BJ (cell line): Measurements from ENCODE around the gene TPRA1. TPM values are rescaled to one million over a fixed set of nuclear protein-coding genes. Genes with fewer than 3 reads are reported as not detected.
A peak's percentile ranks its signal among the peaks of the same experiment; 100 is the strongest.

Source experiments
- CTCF ChIA-PET: fragments of 350-600 bp; formaldehyde crosslinking; extraction: SDS; loops from one replicate; lab custom pipeline; 2021; ENCODE audit warnings: antibody characterized with exemption, inconsistent platforms; lab: Yijun Ruan, JAX
- POLR2A ChIA-PET: fragments of 300-600 bp; sonication (Branson Sonifier 250); formaldehyde crosslinking; extraction: SDS; loops from one replicate; lab custom pipeline; 2021; ENCODE audit warnings: antibody characterized with exemption; lab: Charles Lee
- DNase-seq: peaks from one replicate; pipeline ENCODE4 v3.0.0-alpha.2; 2011; ENCODE audit warnings: low read depth
- H3K27me3 ChIP-seq: 2 replicates; pipeline ENCODE4 v1.6.0; 2011; ENCODE audit warnings: low read length; ENCODE audit not compliant: control insufficient read depth, insufficient read depth
- H3K36me3 ChIP-seq: 2 replicates; pipeline ENCODE4 v1.5.1; 2011; ENCODE audit warnings: low read length; ENCODE audit not compliant: control insufficient read depth, insufficient read depth
- H3K4me3 ChIP-seq: 2 replicates; pipeline ENCODE4 v1.5.1; 2011; ENCODE audit warnings: low read depth, mild to moderate bottlenecking, control low read depth, low read length
- polyA plus RNA-seq: library from polyadenylated mRNA; depleted of rRNA; stranded (reverse); fragments of >200 nt; gene quantifications from 2 replicates; pipeline ENCODE4 v1.2.3, GENCODE V29; 2011; rRNA removed
- small RNA-seq: library from RNA; depleted of rRNA; stranded (forward); fragments of <200 nt; gene quantifications from one replicate; pipeline ENCODE3, GENCODE V24; 2012; ENCODE audit warnings: low replicate concordance, low read depth; ENCODE audit not compliant: insufficient read length
- TF ChIP-seq, protein P1 (sequence below): IDR thresholded peaks from 2 replicates; pipeline ENCODE4 v1.5.1; 2011; ENCODE audit warnings: low read depth, mild to moderate bottlenecking, control low read depth, inconsistent platforms, low read length, moderate library complexity; ENCODE audit not compliant: insufficient read depth

TPRA1 gene
- polyA plus RNA-seq, 1 experiment, result 72.2 TPM

DNA sequence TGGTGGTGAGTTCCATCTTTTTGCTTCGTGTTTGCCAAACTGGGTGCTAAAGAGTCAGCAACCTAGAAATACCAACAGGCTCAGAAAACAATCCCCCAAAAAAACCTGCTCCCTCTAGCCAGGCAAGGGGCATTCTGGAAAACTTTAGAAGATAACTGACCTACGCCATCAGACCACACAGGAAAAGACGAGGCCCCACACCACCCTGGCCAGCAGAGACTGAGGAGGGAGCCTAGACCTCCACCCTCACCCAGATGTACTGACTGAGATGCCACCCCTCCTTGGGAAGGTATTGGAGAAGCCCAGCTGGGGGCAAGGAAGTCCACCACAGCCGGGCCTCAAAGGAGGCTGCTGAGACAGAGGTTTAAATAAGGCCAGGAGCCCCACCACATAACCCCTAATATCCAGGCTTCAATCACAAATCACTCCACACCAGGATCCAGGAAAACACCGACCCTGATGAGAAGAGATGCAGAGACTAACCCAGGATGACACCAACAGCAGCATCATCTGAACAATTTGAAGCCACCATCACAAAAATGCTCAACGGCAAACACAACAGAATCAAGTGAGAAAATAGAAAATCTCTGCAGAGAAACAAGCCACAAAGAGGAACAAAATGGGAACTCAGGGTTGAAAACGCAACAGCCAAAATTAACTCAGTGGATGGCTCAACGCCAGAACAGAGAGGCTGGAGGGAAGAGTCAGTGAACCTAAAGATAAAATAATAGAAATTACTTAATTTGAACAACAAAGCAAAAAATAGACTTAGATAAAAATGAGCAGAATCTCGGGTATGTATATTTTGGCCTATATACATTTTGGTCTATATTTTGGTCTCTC, 61.0 kb downstream of the TPRA1 start:
- no peak overlapping the region for H3K4me3 ChIP-seq
- no peaks in the 10 kb centered on the region for H3K36me3 ChIP-seq
- peaks cover 10% of the 10 kb centered on the region for H3K27me3 ChIP-seq
- ChIA-PET POLR2A (no interaction called here), CTCF (interaction anchor here (1.2 to 1.8 kb wide), 4 partner anchors 15 to 18 kb away, joined by 3 to 7 read pairs (median 4); no protein-coding TSS in a partner anchor)
- TF ChIP-seq, protein P1, sequence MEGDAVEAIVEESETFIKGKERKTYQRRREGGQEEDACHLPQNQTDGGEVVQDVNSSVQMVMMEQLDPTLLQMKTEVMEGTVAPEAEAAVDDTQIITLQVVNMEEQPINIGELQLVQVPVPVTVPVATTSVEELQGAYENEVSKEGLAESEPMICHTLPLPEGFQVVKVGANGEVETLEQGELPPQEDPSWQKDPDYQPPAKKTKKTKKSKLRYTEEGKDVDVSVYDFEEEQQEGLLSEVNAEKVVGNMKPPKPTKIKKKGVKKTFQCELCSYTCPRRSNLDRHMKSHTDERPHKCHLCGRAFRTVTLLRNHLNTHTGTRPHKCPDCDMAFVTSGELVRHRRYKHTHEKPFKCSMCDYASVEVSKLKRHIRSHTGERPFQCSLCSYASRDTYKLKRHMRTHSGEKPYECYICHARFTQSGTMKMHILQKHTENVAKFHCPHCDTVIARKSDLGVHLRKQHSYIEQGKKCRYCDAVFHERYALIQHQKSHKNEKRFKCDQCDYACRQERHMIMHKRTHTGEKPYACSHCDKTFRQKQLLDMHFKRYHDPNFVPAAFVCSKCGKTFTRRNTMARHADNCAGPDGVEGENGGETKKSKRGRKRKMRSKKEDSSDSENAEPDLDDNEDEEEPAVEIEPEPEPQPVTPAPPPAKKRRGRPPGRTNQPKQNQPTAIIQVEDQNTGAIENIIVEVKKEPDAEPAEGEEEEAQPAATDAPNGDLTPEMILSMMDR, result no peak
- no peak for DNase-seq

- POLR2A ChIA-PET, result no interaction called here
- Histone ChIP-seq H3K36me3 (no peaks in the 10 kb centered on the region), H3K4me3 (no peak overlapping the region), H3K27me3 (peaks cover 10% of the 10 kb centered on the region)
- no peak for DNase-seq
- TF ChIP-seq, protein P1, result no peak
- CTCF ChIA-PET, result no interaction called here
Measured at GRCh38 chr3:127525373-127525772, 65.2 kb downstream of the TPRA1 start.

DNA sequence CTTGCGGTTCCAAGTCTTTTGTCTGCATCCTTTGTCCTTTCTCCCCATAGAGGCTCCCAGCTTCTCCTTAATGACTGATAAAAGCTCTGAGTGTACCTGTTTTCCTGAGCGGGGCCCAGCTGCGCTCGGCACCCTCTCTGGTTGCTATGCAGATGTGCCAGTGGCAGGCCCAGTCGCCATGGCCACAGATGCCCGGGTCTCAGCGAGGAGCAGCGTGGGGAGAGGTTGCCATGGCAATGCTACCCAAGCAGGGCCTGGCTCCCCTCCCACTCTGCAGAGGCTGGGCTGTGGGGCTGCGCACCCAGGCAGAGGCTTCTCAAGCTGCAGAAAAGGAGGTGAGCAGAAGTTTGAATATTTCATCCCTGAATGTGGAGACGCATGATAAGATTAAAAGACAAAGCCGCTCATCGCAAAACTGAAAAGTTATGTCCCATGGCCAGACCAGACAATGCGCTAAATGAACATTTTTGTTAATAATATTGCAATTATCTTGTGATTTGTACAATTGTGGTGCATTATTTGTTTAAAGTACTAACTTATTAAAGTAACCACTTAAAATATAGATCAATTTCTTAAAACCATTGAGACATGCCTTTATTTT, 66.1 kb downstream of the TPRA1 start:
- CTCF ChIA-PET, result no interaction called here
- peaks cover 10% of the 10 kb centered on the region for H3K27me3 ChIP-seq
- H3K4me3 ChIP-seq, result no peak overlapping the region
- no peak for DNase-seq
- POLR2A ChIA-PET, result no interaction called here
- no peaks in the 10 kb centered on the region for H3K36me3 ChIP-seq
- TF ChIP-seq, protein P1, result no peak

Small RNAs within 50 kb of the gene (small RNA-seq; reads per million reads assigned to genes)
- gene AC084035.1 (not detected), gene MIR6825 (not detected), gene MIR7976 (2.3 reads per million, percentile 19 among the genes with 10 or more reads in this experiment)

Other genes with a start within 250 kb of the TPRA1 start
- 15.7 and 23.6 TPM in 2 replicates for gene MCM2, start 7.7 kb upstream of the TPRA1 start, polyA plus RNA-seq
- gene PODXL2, start 38.5 kb upstream of the TPRA1 start, polyA plus RNA-seq, result 2.6 and 3.4 TPM in 2 replicates
- gene ABTB1, start 82.2 kb upstream of the TPRA1 start, polyA plus RNA-seq, result 20.7 and 46.5 TPM in 2 replicates
- gene MGLL, start 231.8 kb upstream of the TPRA1 start, polyA plus RNA-seq, result 67.1 and 108 TPM in 2 replicates